Epithelial cell of esophagus (primary cell): ENCODE data around the gene MUC20.

Experiments
- DNase-seq: peaks from one replicate; pipeline ENCODE4 v3.0.0; 2010; ENCODE audit warnings: low read depth
- H3K4me3 ChIP-seq: 2 replicates; pipeline ENCODE4 v1.5.1; 2011; ENCODE audit warnings: mild to moderate bottlenecking, low read length, control low read depth
- CTCF ChIP-seq: IDR thresholded peaks from 2 replicates; pipeline ENCODE4 v1.5.1; 2011; ENCODE audit warnings: low read depth, mild to moderate bottlenecking, low read length, control low read depth, inconsistent platforms; ENCODE audit not compliant: insufficient read depth; ENCODE audit errors: missing control alignments

Gene MUC20

GRCh38 chr3:195697582-195698324, 23.0 kb upstream of the MUC20 start:
- peak; percentile 78 for DNase-seq

GRCh38 chr3:195698325-195698646, 22.5 kb upstream of the MUC20 start:
- TF ChIP-seq CTCF, result no peak
- no peak overlapping the region for H3K4me3 ChIP-seq
- no peak for DNase-seq

More at GRCh38 chr3:195697582-195698324, 23.0 kb upstream of the MUC20 start:
- no peak for TF ChIP-seq CTCF
- H3K4me3 ChIP-seq, result no peak overlapping the region

- no peak for DNase-seq
- no peak for TF ChIP-seq CTCF
- no peak overlapping the region for H3K4me3 ChIP-seq
These were observed 22.0 kb upstream of the MUC20 start for GRCh38 chr3:195698647-195699387.

- DNase-seq, result no peak
- no peak for TF ChIP-seq CTCF
- no peak overlapping the region for H3K4me3 ChIP-seq
These were observed 21.4 kb upstream of the MUC20 start for GRCh38 chr3:195699388-195699771.

GRCh38 chr3:195699860-195700259, 20.9 kb upstream of the MUC20 start:
- no peak for DNase-seq
- H3K4me3 ChIP-seq, result no peak overlapping the region
- TF ChIP-seq CTCF, result no peak

- no peak for DNase-seq
- TF ChIP-seq CTCF, result no peak
- H3K4me3 ChIP-seq, result no peak overlapping the region
These were observed 20.5 kb upstream of the MUC20 start for GRCh38 chr3:195700319-195700718.
